KBM-7 (cell line): Measurements from ENCODE around the gene CHRNA4.

Source experiments
- DNase-seq: peaks from one replicate; pipeline ENCODE4 v3.0.0-alpha.2; 2015
- in situ Hi-C: fragments of 300-500 bp; cut with MboI; formaldehyde crosslinking; loops from 2 replicates; pipeline ENCODE4 v1.14.3; 2020; ENCODE audit warnings: low sequenced_read_pairs, low pct_unique_long_range_greater_than_20kb, mixed read lengths

Gene CHRNA4

GRCh38 chr20:63366390-63367365 is 5.5 kb upstream of the CHRNA4 start:
- no peak for DNase-seq
- in situ Hi-C loops: no loop called here

GRCh38 chr20:63365601-63366389 is 4.6 kb upstream of the CHRNA4 start:
- no peak for DNase-seq
- in situ Hi-C loops: no loop called here

GRCh38 chr20:63364801-63365585 is 3.8 kb upstream of the CHRNA4 start:
- DNase-seq: no peak
- in situ Hi-C loops: no loop called here

GRCh38 chr20:63363981-63364561 is 2.9 kb upstream of the CHRNA4 start:
- in situ Hi-C loops: no loop called here
- no peak for DNase-seq

- DNase-seq: no peak
- in situ Hi-C loops: no loop called here
Measured at GRCh38 chr20:63363013-63363957, 2.1 kb upstream of the CHRNA4 start.

- in situ Hi-C loops: no loop called here
- no peak for DNase-seq
Measured at GRCh38 chr20:63362436-63363009, 1.4 kb upstream of the CHRNA4 start.

- in situ Hi-C loops: no loop called here
- DNase-seq: no peak
Measured at GRCh38 chr20:63361519-63362435, 628 bp upstream of the CHRNA4 start.

- DNase-seq: no peak
- in situ Hi-C loops: no loop called here
Measured at GRCh38 chr20:63359937-63360849, 956 bp downstream of the CHRNA4 start.

GRCh38 chr20:63359164-63359934 is 1.8 kb downstream of the CHRNA4 start:
- no peak for DNase-seq
- in situ Hi-C loops: no loop called here

- in situ Hi-C loops: no loop called here
- DNase-seq: no peak
Measured at GRCh38 chr20:63357921-63358905, 2.9 kb downstream of the CHRNA4 start.

GRCh38 chr20:63356931-63357879 is 3.9 kb downstream of the CHRNA4 start:
- DNase-seq: no peak
- in situ Hi-C loops: no loop called here

GRCh38 chr20:63356511-63356910 is 4.6 kb downstream of the CHRNA4 start:
- DNase-seq: no peak
- in situ Hi-C loops: no loop called here

GRCh38 chr20:63355781-63356295 is 5.3 kb downstream of the CHRNA4 start:
- no peak for DNase-seq
- in situ Hi-C loops: no loop called here
